Measurements from ENCODE around the gene MAOA.

GRCh38 chrX:43633757-43634156 is 22.3 kb upstream of the MAOA start:
- TF ChIP-seq CTCF (conservative IDR thresholded peaks at IDR 0.05; ENCODE audit: low read depth, low read length) (no peak), EZH2phosphoT487 (IDR thresholded peaks at IDR 0.05; ENCODE audit: borderline replicate concordance, low read length) (no peak), EZH2 (IDR thresholded peaks at IDR 0.05; ENCODE audit: low read length, unreplicated experiment) (no peak)
